GM18870 (cell line): ENCODE results near the gene NT5C2.
A peak's percentile ranks its signal among the peaks of the same experiment; 100 is the strongest.

Experiments
- ATAC-seq: cut with Tn5 transposase; IDR thresholded peaks from one replicate; pipeline ENCODE4 v1.9.1; 2021; ENCODE audit warnings: moderate library complexity; ENCODE audit not compliant: unreplicated experiment

NT5C2 gene

DNA sequence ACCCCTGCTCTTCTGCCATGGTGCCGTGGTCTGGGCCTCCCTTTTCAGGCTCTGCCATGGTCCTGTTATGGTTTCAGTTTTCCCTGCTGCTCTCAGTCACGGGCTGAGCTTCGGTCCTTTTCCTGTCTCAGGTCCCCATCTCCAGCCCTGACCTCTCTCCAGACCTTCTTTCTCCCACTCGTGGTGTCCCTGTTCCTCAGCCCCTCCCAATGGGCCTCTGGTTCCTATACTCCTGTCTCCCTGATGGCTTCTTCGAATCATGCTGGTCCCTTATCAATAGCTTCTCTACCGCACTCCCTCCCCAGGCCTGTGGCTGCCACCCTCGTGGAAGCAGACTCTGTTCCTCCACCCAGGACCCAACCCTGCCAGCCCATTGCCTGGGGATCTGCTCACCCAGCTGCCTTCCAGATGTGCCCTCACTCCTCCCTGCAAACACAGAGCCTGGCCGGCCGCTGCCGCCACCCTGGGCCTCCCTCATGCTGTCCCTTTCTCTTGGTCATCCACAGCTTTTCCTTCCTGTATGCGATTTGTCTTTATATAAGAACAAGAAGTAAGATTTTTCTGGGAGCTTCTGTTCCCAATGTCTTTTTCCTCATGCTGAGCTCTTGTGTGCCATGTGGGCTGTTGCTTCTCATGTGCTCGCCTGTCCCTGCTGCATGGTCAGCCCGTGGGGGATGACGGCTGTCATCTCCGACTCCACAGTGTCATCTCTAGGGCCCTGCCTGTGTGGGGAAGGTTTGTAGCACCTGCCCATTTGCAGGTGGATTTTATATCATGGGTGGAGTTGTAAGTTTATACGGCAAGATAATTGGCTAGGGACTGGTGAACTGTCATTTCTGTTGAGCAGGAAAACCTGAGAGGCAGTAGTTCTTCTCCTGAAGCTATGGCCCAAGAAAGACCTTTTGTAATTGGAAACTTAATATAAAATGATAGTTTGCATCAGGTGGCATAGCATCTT is 126.7 kb downstream of the NT5C2 start:
- no peak for ATAC-seq

DNA sequence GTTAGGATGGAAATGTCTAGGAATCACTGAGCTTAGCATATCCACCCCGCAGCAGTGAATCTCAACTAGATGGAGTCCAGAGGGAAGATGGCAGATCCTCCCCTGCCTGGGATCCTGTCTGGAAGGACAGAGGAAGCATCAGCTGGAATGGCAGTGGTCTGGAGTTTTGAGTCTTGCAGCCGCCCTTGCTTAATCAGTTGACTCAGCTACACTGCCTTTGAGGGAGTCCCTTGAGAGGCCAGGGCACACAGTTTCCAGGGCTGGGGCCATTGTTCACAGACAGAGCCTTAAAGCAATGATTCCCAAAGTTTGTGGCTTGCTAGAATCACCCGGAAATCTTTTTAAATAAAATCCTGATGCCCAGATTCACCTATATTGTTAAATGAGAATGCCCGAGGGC is 128.1 kb downstream of the NT5C2 start:
- no peak for ATAC-seq

GRCh38 chr10:103062854-103063590 is 130.1 kb downstream of the NT5C2 start:
- ATAC-seq: no peak

DNA sequence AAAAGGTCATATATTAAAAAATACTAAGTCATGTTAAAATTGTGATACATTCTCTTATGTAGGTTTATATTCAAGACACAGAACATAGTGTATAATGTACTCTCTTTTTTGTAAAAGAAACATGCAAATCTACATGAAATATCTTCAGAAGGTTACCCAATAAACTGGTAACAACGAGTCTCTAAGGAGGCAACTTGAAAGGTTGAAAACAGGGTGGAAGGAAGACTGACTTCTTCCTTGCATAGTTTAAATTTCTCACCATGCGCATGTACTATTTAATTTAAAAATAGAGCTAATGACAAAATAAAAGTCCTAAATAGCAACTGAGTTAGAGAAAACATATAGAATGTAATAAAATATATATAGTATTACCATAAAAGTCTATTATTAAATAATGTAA is 132.5 kb downstream of the NT5C2 start:
- ATAC-seq: no peak

DNA sequence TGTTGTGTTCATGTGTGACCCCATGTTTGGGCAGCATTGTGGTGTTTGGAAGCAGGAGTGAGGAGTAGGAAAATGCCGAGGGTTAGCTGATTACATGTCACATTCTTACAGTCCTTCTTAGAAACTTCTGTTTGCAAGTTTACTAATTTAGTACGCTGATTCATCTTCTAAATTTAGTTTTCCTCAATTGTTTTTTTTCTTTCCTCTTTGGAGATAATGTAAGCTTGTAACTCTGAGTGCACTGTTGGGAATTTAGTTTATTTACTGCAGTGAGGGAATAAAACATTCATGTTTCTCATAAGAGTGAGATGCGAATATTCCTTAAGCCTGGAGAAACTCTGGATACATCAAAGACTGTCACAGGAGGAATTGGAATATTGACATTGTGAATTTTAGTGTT is 135.0 kb downstream of the NT5C2 start:
- no peak for ATAC-seq

DNA sequence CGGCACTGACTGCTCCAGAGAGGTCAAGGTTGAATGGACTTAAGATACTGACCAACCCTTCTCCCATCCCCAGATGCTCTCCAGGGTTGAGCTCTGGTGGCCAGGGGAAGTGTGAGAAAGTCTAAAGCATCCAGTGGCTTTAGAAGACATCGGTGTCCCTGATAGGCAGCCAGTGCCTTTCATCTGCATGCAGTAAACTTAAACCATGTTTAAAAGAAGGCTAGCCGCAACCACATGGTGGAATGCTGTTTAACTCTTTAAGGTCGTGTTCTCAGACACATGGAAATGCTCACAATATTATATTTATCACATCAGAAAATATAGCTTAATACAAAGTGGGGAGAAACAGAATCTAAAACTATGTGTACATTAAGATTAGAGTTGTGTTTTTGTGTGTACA is 138.0 kb downstream of the NT5C2 start:
- ATAC-seq: no peak

GRCh38 chr10:103054621-103055020 is 138.5 kb downstream of the NT5C2 start:
- ATAC-seq: no peak

- peak; percentile 62 for ATAC-seq
Measured at GRCh38 chr10:103053659-103054581, 139.2 kb downstream of the NT5C2 start.

DNA sequence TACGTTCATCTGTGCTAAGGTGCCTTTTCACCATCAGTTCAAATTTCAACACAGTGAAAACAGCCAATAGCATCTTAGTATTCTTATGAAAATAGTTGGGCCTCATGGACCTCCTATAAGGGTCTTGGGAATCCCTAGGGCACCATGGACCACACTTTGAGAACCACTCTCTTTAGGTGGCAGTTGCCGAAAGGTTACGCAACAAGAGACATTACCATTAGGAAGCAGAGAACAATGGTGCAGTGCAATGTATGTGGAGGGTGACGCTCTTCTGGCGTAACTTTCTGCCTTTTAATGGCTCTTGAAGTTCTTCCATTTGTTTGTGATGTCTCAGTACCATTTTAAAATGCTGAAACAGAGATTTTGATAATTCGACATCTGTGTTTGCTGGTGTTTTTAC is 143.8 kb downstream of the NT5C2 start:
- ATAC-seq: no peak

- ATAC-seq: no peak
Measured at GRCh38 chr10:103047381-103047780, 145.7 kb downstream of the NT5C2 start.

GRCh38 chr10:103045961-103046360 is 147.1 kb downstream of the NT5C2 start:
- ATAC-seq: no peak

- ATAC-seq: no peak
Measured at GRCh38 chr10:103044942-103045489, 148.1 kb downstream of the NT5C2 start.

DNA sequence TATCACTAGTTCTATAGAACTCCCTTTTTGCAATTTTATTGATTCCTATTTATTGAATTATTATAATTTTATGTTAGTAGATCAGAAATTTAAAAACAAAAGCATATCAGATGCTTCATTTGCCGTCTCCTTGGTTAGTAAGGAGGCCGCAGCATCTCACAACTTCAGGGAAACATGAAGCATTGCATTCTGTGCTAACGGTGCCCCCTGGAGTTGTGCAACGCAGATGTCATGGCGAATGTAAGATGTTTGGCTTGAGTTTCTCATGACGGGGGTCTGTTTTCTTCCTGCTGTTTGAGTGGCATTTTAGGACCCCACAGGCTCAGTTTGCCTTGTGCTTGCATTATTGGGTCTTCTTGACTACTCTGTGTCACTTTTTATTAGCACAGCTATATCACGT is 150.2 kb downstream of the NT5C2 start:
- no peak for ATAC-seq

DNA sequence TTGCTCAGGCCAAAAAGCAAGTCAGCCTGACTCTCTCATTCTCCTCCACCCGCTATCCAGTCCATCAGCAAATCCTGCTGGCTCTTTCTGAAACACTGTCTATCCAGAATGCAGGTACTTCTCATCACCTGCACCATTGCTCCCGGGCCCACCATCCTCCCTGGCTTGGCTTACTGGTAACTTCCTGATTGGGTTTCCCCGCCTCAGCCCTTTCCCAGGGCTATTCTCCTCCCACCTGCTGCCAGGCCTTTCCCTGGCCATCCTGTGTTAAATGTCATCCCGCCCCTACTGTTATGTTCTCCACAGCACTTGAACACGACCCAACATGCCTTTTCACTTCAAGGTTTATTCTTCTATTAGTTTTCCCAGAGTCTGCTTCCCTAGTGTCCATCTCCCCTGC is 150.9 kb downstream of the NT5C2 start:
- ATAC-seq: no peak

DNA sequence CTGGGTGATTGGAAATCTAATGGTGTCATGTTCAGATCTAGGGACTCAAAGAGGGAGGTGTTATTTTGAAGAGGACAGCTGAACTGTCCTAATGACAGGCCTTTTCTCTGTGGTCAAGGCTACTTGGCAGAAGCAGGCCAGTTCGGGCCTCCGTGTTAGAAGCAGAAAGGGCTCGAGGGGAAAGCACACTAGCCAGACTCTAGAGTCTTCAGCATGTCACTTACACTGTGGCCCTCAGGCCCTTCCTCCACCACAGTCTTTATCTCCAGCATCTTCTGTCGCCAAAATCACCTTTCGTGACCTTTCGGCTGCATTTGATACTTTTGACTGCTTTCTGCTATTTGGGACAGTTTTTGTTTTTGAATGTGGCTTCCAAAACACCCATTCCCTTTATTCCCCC is 151.7 kb downstream of the NT5C2 start:
- no peak for ATAC-seq

DNA sequence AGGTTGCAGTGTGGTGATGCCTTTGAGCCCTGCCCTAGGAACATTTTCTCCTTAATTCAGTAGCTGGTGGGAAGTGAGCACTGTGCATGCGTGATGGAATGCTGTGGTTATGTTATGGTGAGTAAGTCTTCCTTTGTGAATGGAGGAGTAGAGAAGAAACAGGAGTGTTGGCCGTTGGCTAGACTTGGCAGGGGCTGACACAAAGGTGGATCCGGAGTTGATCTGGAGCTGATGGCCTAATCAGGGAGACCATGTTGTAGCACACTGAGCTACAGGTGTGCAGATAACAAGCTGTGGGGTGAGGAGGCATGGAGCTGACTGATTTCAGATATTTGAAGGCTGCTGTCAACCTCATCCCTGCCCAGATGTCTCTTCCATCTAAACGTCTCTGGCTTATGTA is 152.7 kb downstream of the NT5C2 start:
- ATAC-seq: no peak

GRCh38 chr10:103038570-103038969 is 154.5 kb downstream of the NT5C2 start:
- no peak for ATAC-seq
